BJ (cell line): ENCODE measurements around the gene P3H1. TPM values are rescaled to one million over a fixed set of nuclear protein-coding genes. Genes with fewer than 3 reads are reported as not detected.

Source experiments
- CTCF ChIA-PET: fragments of 350-600 bp; formaldehyde crosslinking; extraction: SDS; loops from one replicate; lab custom pipeline; 2021; ENCODE audit warnings: antibody characterized with exemption, inconsistent platforms; lab: Yijun Ruan, JAX
- POLR2A ChIA-PET: fragments of 300-600 bp; sonication (Branson Sonifier 250); formaldehyde crosslinking; extraction: SDS; loops from one replicate; lab custom pipeline; 2021; ENCODE audit warnings: antibody characterized with exemption; lab: Charles Lee
- DNase-seq: peaks from one replicate; pipeline ENCODE4 v3.0.0-alpha.2; 2011; ENCODE audit warnings: low read depth
- H3K27me3 ChIP-seq: 2 replicates; pipeline ENCODE4 v1.6.0; 2011; ENCODE audit warnings: low read length; ENCODE audit not compliant: control insufficient read depth, insufficient read depth
- H3K36me3 ChIP-seq: 2 replicates; pipeline ENCODE4 v1.5.1; 2011; ENCODE audit warnings: low read length; ENCODE audit not compliant: control insufficient read depth, insufficient read depth
- H3K4me3 ChIP-seq: 2 replicates; pipeline ENCODE4 v1.5.1; 2011; ENCODE audit warnings: low read depth, mild to moderate bottlenecking, control low read depth, low read length
- CTCF ChIP-seq: IDR thresholded peaks from 2 replicates; pipeline ENCODE4 v1.5.1; 2011; ENCODE audit warnings: low read depth, mild to moderate bottlenecking, control low read depth, inconsistent platforms, low read length, moderate library complexity; ENCODE audit not compliant: insufficient read depth
- polyA plus RNA-seq: library from polyadenylated mRNA; depleted of rRNA; stranded (reverse); fragments of >200 nt; gene quantifications from 2 replicates; pipeline ENCODE4 v1.2.3, GENCODE V29; 2011

Gene P3H1
- polyA plus RNA-seq, 1 experiment = 228 TPM

- H3K4me3 ChIP-seq = no peak overlapping the region
- no peaks in the 10 kb centered on the region; the same call in 1 of the 2 replicates for H3K36me3 ChIP-seq
- no peaks in the 10 kb centered on the region for H3K27me3 ChIP-seq
- POLR2A ChIA-PET = interaction anchor here (0.6 kb wide), 1 partner anchor 47 kb away, joined by 3 read pairs; no protein-coding TSS in a partner anchor
- no peak for TF ChIP-seq CTCF
- no peak for DNase-seq
- CTCF ChIA-PET = interaction anchor here (1.6 kb wide), 1 partner anchor 28 kb away, joined by 4 read pairs; no protein-coding TSS in a partner anchor
These were observed 39.3 kb upstream of the P3H1 start for GRCh38 chr1:42806171-42806570.

GRCh38 chr1:42801832-42802473 is 35.1 kb upstream of the P3H1 start:
- Histone ChIP-seq H3K36me3 (no peaks in the 10 kb centered on the region; the same call in 1 of the 2 replicates), H3K4me3 (no peak overlapping the region), H3K27me3 (peaks cover 2% of the 10 kb centered on the region; the same call in 1 of the 2 replicates)
- POLR2A ChIA-PET = no interaction called here
- no peak for TF ChIP-seq CTCF
- DNase-seq = no peak
- CTCF ChIA-PET = interaction anchor here (2.1 kb wide), 1 partner anchor 9 kb away, joined by 6 read pairs; no protein-coding TSS in a partner anchor

DNA sequence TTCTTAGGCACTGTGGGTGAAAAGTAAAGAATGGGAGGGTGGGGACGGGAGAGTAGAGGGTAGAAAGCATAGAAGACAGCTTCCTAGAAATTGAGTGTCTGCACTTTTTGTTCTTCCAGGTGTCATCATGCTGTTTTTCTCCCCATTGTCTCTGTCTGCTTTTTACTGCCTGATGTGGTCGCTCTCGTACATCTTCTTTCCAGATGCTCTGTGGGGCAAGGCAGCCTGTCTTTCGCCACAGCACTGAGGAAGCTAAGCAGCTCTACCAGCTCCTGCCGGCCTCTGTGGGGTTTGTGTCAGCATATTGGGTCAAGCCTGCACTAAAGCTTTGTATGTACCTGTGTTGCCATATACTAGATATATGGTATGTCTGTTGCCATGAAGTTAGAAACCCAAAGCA is 31.2 kb upstream of the P3H1 start:
- POLR2A ChIA-PET = no interaction called here

GRCh38 chr1:42797414-42797813 is 30.6 kb upstream of the P3H1 start:
- CTCF ChIA-PET = no interaction called here
- no peak for DNase-seq
- H3K27me3 ChIP-seq = peaks cover 2% of the 10 kb centered on the region; the same call in 1 of the 2 replicates
- H3K4me3 ChIP-seq = no peak overlapping the region
- H3K36me3 ChIP-seq = no peaks in the 10 kb centered on the region
- POLR2A ChIA-PET = no interaction called here
- no peak for TF ChIP-seq CTCF

More for the DNA sequence above, 31.2 kb upstream of the P3H1 start:
- DNase-seq = no peak
- Histone ChIP-seq H3K36me3 (no peaks in the 10 kb centered on the region), H3K4me3 (no peak overlapping the region), H3K27me3 (peaks cover 2% of the 10 kb centered on the region; the same call in 1 of the 2 replicates)
- CTCF ChIA-PET = no interaction called here
- no peak for TF ChIP-seq CTCF

GRCh38 chr1:42793824-42794223 is 27.0 kb upstream of the P3H1 start:
- no peaks in the 10 kb centered on the region; the same call in 1 of the 2 replicates for H3K27me3 ChIP-seq
- H3K4me3 ChIP-seq = no peak overlapping the region
- no peak for DNase-seq
- ChIA-PET POLR2A (no interaction called here), CTCF (interaction anchor here (1.0 to 1.2 kb wide), 2 partner anchors 10 to 280 kb away, joined by 3 to 5 read pairs; no protein-coding TSS in a partner anchor)
- no peak for TF ChIP-seq CTCF
- no peaks in the 10 kb centered on the region for H3K36me3 ChIP-seq
